B cell (primary cell): ENCODE results near the gene CERS6. TPM values are rescaled to one million over a fixed set of nuclear protein-coding genes. Genes with fewer than 3 reads are reported as not detected.

Experiments
- ATAC-seq: fragments of 200-7000 bp; cut with Tn5 transposase; one replicate; pipeline ENCODE4 v1.10.0; 2021; ENCODE audit warnings: low read depth, mild to moderate bottlenecking, moderate number of reproducible peaks, moderate library complexity
- CTCF ChIA-PET: fragments of 350-600 bp; sonication (Branson Sonifier 250); formaldehyde crosslinking; loops from one replicate; lab custom pipeline; 2021; ENCODE audit warnings: antibody characterized with exemption, inconsistent platforms; lab: Charles Lee
- POLR2A ChIA-PET: fragments of 350-600 bp; sonication (Branson Sonifier 250); formaldehyde crosslinking; loops from one replicate; lab custom pipeline; 2021; ENCODE audit warnings: antibody characterized with exemption; lab: Charles Lee
- DNase-seq: peaks from one replicate; pipeline ENCODE4 v3.0.0; 2013
- H2AFZ ChIP-seq: 2 replicates; pipeline ENCODE4 v1.6.1; 2012; ENCODE audit warnings: mild to moderate bottlenecking, low read depth, low read length; ENCODE audit not compliant: insufficient read depth, poor library complexity, severe bottlenecking
- H3K27ac ChIP-seq, 2 donors: 1 replicate in 1 of 2; 2 replicates in 1 of 2; pipeline ENCODE4 v1.5.1; 2012 to 2013; ENCODE audit warnings: low read length in 2 of 2, mild to moderate bottlenecking in 2 of 2, moderate library complexity in 1 of 2
- H3K27me3 ChIP-seq, 4 experiments: fragments of 200-600 bp in 1 of 4; sonication (generic) in 1 of 4; replicated peaks in 1 of 4; 1 replicate in 2 of 4; 2 replicates in 2 of 4; pipeline versions ENCODE4 v1.6.1 to v1.7.0; 2013 to 2016; ENCODE audit warnings: low read length in 3 of 4, mild to moderate bottlenecking in 2 of 4, mixed read lengths in 1 of 4, moderate library complexity in 1 of 4; ENCODE audit not compliant: insufficient read depth in 4 of 4, control insufficient read depth in 3 of 4; ENCODE audit errors: control extremely low read depth in 1 of 4
- H3K36me3 ChIP-seq, 2 experiments: replicated peaks in 1 of 2; 1 replicate in 1 of 2; 2 replicates in 1 of 2; pipeline versions ENCODE4 v1.6.1 to v1.7.1; 2013; ENCODE audit warnings: low read length in 1 of 2; ENCODE audit not compliant: insufficient read depth in 2 of 2, control insufficient read depth in 1 of 2; ENCODE audit errors: control extremely low read depth in 1 of 2, extremely low read depth in 1 of 2
- H3K4me1 ChIP-seq, 2 donors: fragments of 200-600 bp in 1 of 2; sonication (generic) in 1 of 2; 1 replicate in 1 of 2; 2 replicates in 1 of 2; pipeline versions ENCODE4 v1.5.1 to v1.6.1; 2013 to 2017; ENCODE audit warnings: low read length in 2 of 2; ENCODE audit not compliant: control insufficient read depth in 2 of 2, insufficient read depth in 2 of 2
- H3K4me2 ChIP-seq: replicated peaks from 2 replicates; pipeline ENCODE3; 2012; ENCODE audit warnings: mild to moderate bottlenecking, low read depth, low read length; ENCODE audit not compliant: poor library complexity, severe bottlenecking
- H3K4me3 ChIP-seq, 5 experiments: fragments of 200-600 bp in 1 of 5; sonication (generic) in 1 of 5; 1 replicate in 3 of 5; 2 replicates in 2 of 5; pipeline versions ENCODE4 v1.5.1 to v1.7.0; 2011 to 2016; ENCODE audit warnings: low read length in 4 of 5, mild to moderate bottlenecking in 4 of 5, low read depth in 2 of 5, control low read depth in 1 of 5, moderate library complexity in 1 of 5; ENCODE audit not compliant: insufficient read depth in 1 of 5; ENCODE audit errors: control extremely low read depth in 1 of 5, extremely low read depth in 1 of 5
- H3K79me2 ChIP-seq: fragments of 200-600 bp; sonication (generic); one replicate; pipeline ENCODE4 v1.6.0; 2016; ENCODE audit warnings: low read length; ENCODE audit not compliant: control insufficient read depth, insufficient read depth
- H3K9ac ChIP-seq: fragments of 200-600 bp; sonication (generic); 2 replicates; pipeline ENCODE4 v1.6.1; 2017; ENCODE audit warnings: mild to moderate bottlenecking, low read length, moderate library complexity
- H3K9me3 ChIP-seq, 3 donors: one replicate each; pipeline versions ENCODE4 v1.6.1 to v1.7.1; 2013; ENCODE audit warnings: low read length in 2 of 3; ENCODE audit not compliant: control insufficient read depth in 2 of 3, insufficient read depth in 1 of 3; ENCODE audit errors: control extremely low read depth in 1 of 3
- H4K20me1 ChIP-seq: 2 replicates; pipeline ENCODE4 v1.6.0; 2012; ENCODE audit warnings: mild to moderate bottlenecking, low read length; ENCODE audit not compliant: insufficient read depth, control insufficient read depth, poor library complexity, severe bottlenecking
- H3K27ac Mint-ChIP-seq: one replicate; pipeline ENCODE4 v1.8.0; 2021; ENCODE audit warnings: mixed read lengths
- H3K27me3 Mint-ChIP-seq: one replicate; pipeline ENCODE4 v1.8.0; 2021; ENCODE audit warnings: mixed read lengths
- H3K4me1 Mint-ChIP-seq: one replicate; pipeline ENCODE4 v1.8.0; 2021; ENCODE audit warnings: mixed read lengths
- H3K4me3 Mint-ChIP-seq: one replicate; pipeline ENCODE4 v1.8.0; 2021; ENCODE audit warnings: mixed read lengths
- H3K9me3 Mint-ChIP-seq: one replicate; pipeline ENCODE4 v1.8.0; 2022; ENCODE audit warnings: mixed read lengths; ENCODE audit not compliant: insufficient read depth
- EZH2 ChIP-seq: IDR thresholded peaks from 2 replicates; pipeline ENCODE4 v1.6.1; 2012; ENCODE audit warnings: borderline replicate concordance, low read depth, mild to moderate bottlenecking, moderate library complexity, low read length; ENCODE audit not compliant: insufficient read depth, poor library complexity, severe bottlenecking
- WGBS: methylation state at CpG from one replicate; pipeline ENCODE4 v1.1.5; 2013; ENCODE audit warnings: missing lambda C conversion rate; ENCODE audit not compliant: insufficient coverage; 5-methylcytosine and 5-hydroxymethylcytosine counted together
- intact Hi-C: fragments of 100-400 bp; cut with micrococcal nuclease; formaldehyde crosslinking; loops from one replicate; pipeline ENCODE4 v1.10.0; 2022
- polyA plus RNA-seq: library from polyadenylated mRNA; depleted of rRNA; stranded (reverse); fragments of >200 nt; gene quantifications from 2 replicates; pipeline ENCODE4 v1.2.3, GENCODE V29; 2012
- total RNA-seq, 2 donors: library from RNA; stranded (reverse); fragments of 120-200 nt in 1 of 2; gene quantifications; 1 replicate in 1 of 2; 2 replicates in 1 of 2; pipeline versions ENCODE4 v1.2.3 to v1.2.4, GENCODE V29; 2013 to 2022
- TF ChIP-seq, protein P1 (sequence below): fragments of 200-600 bp; IDR thresholded peaks from one replicate; pipeline ENCODE4 v1.8.0; 2022; ENCODE audit warnings: antibody characterized with exemption, mild to moderate bottlenecking

CERS6 gene
- total and polyA plus RNA-seq, 2 donors (not counting 1 experiment from before 2014, with no cell fraction given), result 2.2 to 5.5 TPM

DNA sequence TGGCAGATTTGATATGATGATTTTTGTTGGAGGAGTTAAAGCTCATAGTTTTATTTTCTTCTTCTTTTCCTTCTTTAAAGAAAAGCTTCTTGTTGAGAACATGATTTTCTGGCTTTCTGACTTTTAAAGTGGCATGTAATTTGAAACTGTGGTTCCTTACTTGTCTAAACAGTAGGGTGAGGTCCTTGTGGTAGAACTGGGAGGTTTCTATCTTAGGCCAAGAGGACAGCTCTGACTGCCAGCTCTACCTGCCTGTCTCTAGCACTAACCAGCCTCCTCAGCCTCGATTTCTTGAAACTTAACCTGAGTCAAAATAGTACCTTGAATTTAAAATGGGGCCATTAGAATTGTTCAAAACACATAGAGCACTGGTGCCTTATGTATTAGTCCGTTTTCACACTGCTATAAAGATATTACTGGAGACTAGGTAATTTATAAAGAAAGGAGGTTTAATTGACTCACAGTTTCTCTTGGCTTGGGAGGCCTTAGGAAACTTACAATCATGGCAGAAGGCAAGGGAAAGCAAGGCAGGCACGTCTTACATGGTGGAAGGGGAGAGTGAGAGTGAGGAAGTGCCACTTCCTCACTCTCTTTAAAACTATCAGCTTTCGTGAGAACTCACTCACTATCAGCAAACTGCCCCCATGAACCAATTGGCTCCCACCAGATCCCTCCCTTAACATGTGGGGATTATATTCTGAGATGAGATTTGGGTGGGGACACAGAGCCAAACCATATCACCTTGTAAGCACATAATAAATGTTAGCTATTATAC lies 119.0 kb downstream of the CERS6 start:
- no peak overlapping the region for H3K4me2 ChIP-seq
- H3K9me3 ChIP-seq, result peaks cover 0 to 5% (median 0%) of the 10 kb centered on the region in 3 donors
- no peaks in the 10 kb centered on the region for H3K27me3 ChIP-seq
- peaks cover 0 to 2% of the 10 kb centered on the region in 2 experiments for H3K36me3 ChIP-seq
- no peak overlapping the region for H3K27ac ChIP-seq
- Mint-ChIP-seq H3K9me3 (no peaks in the 10 kb centered on the region), H3K4me1 (peaks cover 31% of the 10 kb centered on the region), H3K4me3 (no peak overlapping the region), H3K27ac (no peak overlapping the region), H3K27me3 (no peaks in the 10 kb centered on the region)
- POLR2A ChIA-PET, result interaction anchor here (0.6 kb wide), 1 partner anchor 79 kb away, joined by 3 read pairs; no protein-coding TSS in a partner anchor
- CTCF ChIA-PET, result no interaction called here
- H4K20me1 ChIP-seq, result no peaks in the 10 kb centered on the region
- 60% methylated on average over 1 of the region's 4 CpGs for WGBS
- H2AFZ ChIP-seq, result no peak overlapping the region
- H3K9ac ChIP-seq, result no peak overlapping the region
- peaks cover 8 to 11% of the 10 kb centered on the region in 2 donors for H3K4me1 ChIP-seq
- intact Hi-C loops, result no loop called here
- DNase-seq (no peak), ATAC-seq (no peak)
- TF ChIP-seq, protein P1, sequence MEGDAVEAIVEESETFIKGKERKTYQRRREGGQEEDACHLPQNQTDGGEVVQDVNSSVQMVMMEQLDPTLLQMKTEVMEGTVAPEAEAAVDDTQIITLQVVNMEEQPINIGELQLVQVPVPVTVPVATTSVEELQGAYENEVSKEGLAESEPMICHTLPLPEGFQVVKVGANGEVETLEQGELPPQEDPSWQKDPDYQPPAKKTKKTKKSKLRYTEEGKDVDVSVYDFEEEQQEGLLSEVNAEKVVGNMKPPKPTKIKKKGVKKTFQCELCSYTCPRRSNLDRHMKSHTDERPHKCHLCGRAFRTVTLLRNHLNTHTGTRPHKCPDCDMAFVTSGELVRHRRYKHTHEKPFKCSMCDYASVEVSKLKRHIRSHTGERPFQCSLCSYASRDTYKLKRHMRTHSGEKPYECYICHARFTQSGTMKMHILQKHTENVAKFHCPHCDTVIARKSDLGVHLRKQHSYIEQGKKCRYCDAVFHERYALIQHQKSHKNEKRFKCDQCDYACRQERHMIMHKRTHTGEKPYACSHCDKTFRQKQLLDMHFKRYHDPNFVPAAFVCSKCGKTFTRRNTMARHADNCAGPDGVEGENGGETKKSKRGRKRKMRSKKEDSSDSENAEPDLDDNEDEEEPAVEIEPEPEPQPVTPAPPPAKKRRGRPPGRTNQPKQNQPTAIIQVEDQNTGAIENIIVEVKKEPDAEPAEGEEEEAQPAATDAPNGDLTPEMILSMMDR, result no peak
- TF ChIP-seq EZH2, result no peak
- H3K79me2 ChIP-seq, result peaks cover 4% of the 10 kb centered on the region
- no peak overlapping the region for H3K4me3 ChIP-seq

DNA sequence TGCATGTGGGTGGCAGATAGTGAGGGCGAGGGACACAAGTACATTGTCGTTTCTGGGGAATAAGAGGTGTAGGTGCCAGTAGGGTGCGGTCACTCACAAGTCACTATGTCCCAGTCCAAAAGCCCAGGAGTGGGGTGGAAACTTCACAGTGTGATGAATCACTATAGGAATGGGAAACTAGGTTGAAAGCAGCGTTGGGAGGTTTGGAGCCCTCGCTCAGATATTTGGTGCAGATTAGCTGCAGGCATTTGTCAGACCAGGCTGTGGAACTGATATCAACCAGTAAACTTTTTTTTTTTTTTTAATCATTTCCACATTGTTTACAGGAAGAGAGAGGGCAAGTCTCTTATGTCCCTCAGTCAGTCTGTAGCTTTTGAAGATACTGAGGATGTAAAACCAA lies 121.8 kb downstream of the CERS6 start:
- H3K27ac ChIP-seq, result no peak overlapping the region
- no peak for DNase-seq
- intact Hi-C loops, result no loop called here
- no peak for ATAC-seq
- TF ChIP-seq EZH2, result no peak
- H3K4me1 Mint-ChIP-seq, result peaks cover 26% of the 10 kb centered on the region
- H3K4me3 ChIP-seq, result no peak overlapping the region
- H3K4me3 Mint-ChIP-seq, result no peak overlapping the region
- H4K20me1 ChIP-seq, result no peaks in the 10 kb centered on the region
- H3K9me3 ChIP-seq, result peaks cover 0 to 5% (median 0%) of the 10 kb centered on the region in 3 donors
- no peaks in the 10 kb centered on the region for H3K9me3 Mint-ChIP-seq
- no peak overlapping the region for H3K27ac Mint-ChIP-seq
- no peak overlapping the region for H3K9ac ChIP-seq
- POLR2A ChIA-PET, result no interaction called here
- H3K79me2 ChIP-seq, result peaks cover 4% of the 10 kb centered on the region
- no peak overlapping the region for H2AFZ ChIP-seq
- CTCF ChIA-PET, result no interaction called here
- H3K4me1 ChIP-seq, result peaks cover 0 to 10% of the 10 kb centered on the region in 2 donors
- H3K4me2 ChIP-seq, result no peak overlapping the region
- WGBS, result 98% methylated on average over 3 of the region's 5 CpGs
- no peaks in the 10 kb centered on the region for H3K27me3 Mint-ChIP-seq
- no peaks in the 10 kb centered on the region for H3K27me3 ChIP-seq
- H3K36me3 ChIP-seq, result peaks cover 0 to 2% of the 10 kb centered on the region in 2 experiments
